ENCODE results near the gene ZNF625. TPM values are rescaled to one million over a fixed set of nuclear protein-coding genes. Genes with fewer than 3 reads are reported as not detected.
"Not testable (repeated sequence)": the region's sequence is repeated elsewhere in the genome, so short reads cannot be mapped to it uniquely, and the experiment has no call there.

Gene ZNF625
- total RNA-seq, 6 experiments from 2014 or later = 3.4 to 7.7 (median 4.6) TPM

- Mint-ChIP-seq H3K4me1 (ENCODE audit: low read depth) (peaks cover 6% of the 10 kb centered on the region; the same call in 1 of the 2 replicates), H3K36me3 (ENCODE audit: low read depth) (peaks cover 46% of the 10 kb centered on the region), H3K4me3 (peak overlapping the region; percentile 18; the same call in 1 of the 2 replicates), H3K27me3 (ENCODE audit: insufficient read depth) (no peaks in the 10 kb centered on the region), H3K9me3 (peaks cover 49% of the 10 kb centered on the region), H3K27ac (no peak overlapping the region)
- no peak for TF ChIP-seq CTCF (IDR thresholded peaks at IDR 0.05)
- no peak for DNase-seq
Measured at GRCh38 chr19:12111943-12112637, 44.4 kb downstream of the ZNF625 start.

GRCh38 chr19:12111176-12111575 lies 45.4 kb downstream of the ZNF625 start:
- H3K4me3 Mint-ChIP-seq = no peak overlapping the region
- H3K4me1 Mint-ChIP-seq (ENCODE audit: low read depth) = peaks cover 6% of the 10 kb centered on the region; the same call in 1 of the 2 replicates
- H3K36me3 Mint-ChIP-seq (ENCODE audit: low read depth) = peaks cover 42% of the 10 kb centered on the region
- no peak for TF ChIP-seq CTCF (IDR thresholded peaks at IDR 0.05)
- no peak for DNase-seq
- no peak overlapping the region for H3K27ac Mint-ChIP-seq
- H3K27me3 Mint-ChIP-seq (ENCODE audit: insufficient read depth) = no peaks in the 10 kb centered on the region
- H3K9me3 Mint-ChIP-seq = peaks cover 46% of the 10 kb centered on the region

GRCh38 chr19:12103909-12104308 lies 52.6 kb downstream of the ZNF625 start:
- H3K36me3 Mint-ChIP-seq (ENCODE audit: low read depth) = peaks cover 38% of the 10 kb centered on the region

GRCh38 chr19:12098040-12098439 lies 58.5 kb downstream of the ZNF625 start:
- H3K4me1 Mint-ChIP-seq (ENCODE audit: low read depth) = peaks cover 4% of the 10 kb centered on the region; the same call in 1 of the 2 replicates
- no peak for DNase-seq
- no peak overlapping the region for H3K27ac Mint-ChIP-seq
- TF ChIP-seq CTCF (IDR thresholded peaks at IDR 0.05) = no peak
- H3K36me3 Mint-ChIP-seq (ENCODE audit: low read depth) = peaks cover 43% of the 10 kb centered on the region
- H3K27me3 Mint-ChIP-seq (ENCODE audit: insufficient read depth) = no peaks in the 10 kb centered on the region; the same call in 1 of the 2 replicates
- H3K4me3 Mint-ChIP-seq = no peak overlapping the region
- peaks cover 30% of the 10 kb centered on the region for H3K9me3 Mint-ChIP-seq

More at GRCh38 chr19:12103909-12104308, 52.6 kb downstream of the ZNF625 start:
- not testable (repeated sequence) for H3K4me1 Mint-ChIP-seq (ENCODE audit: low read depth); H3K27ac Mint-ChIP-seq; H3K4me3 Mint-ChIP-seq; H3K27me3 Mint-ChIP-seq (ENCODE audit: insufficient read depth); DNase-seq
- peaks cover 23% of the 10 kb centered on the region for H3K9me3 Mint-ChIP-seq

- no peak overlapping the region for H3K27ac Mint-ChIP-seq
- no peak for DNase-seq
- H3K27me3 Mint-ChIP-seq (ENCODE audit: insufficient read depth) = no peaks in the 10 kb centered on the region; the same call in 1 of the 2 replicates
- H3K4me3 Mint-ChIP-seq = no peak overlapping the region
- H3K9me3 Mint-ChIP-seq = peaks cover 27% of the 10 kb centered on the region
- H3K36me3 Mint-ChIP-seq (ENCODE audit: low read depth) = peaks cover 27% of the 10 kb centered on the region
- TF ChIP-seq CTCF (IDR thresholded peaks at IDR 0.05) = no peak
- peaks cover 5% of the 10 kb centered on the region; the same call in 1 of the 2 replicates for H3K4me1 Mint-ChIP-seq (ENCODE audit: low read depth)
Measured at GRCh38 chr19:12095111-12095790, 61.3 kb downstream of the ZNF625 start.

Other genes with a start within 250 kb of the ZNF625 start
- 1 to 10 TPM; 4.6 to 6.0 (median 5.2) TPM for gene ZNF700, start 231.6 kb downstream of the ZNF625 start, total RNA-seq (2021; fragmentation: NEBNext Ultra II Directional; extraction: Animal tissue kit (Norgen Biotek cat#: 25700))
- 1 to 10 TPM in 4 of 6 experiments, under 1 TPM in 2; 0.85 to 1.7 (median 1.1) TPM for gene ZNF763, start 191.7 kb downstream of the ZNF625 start, total RNA-seq (2021; fragmentation: NEBNext Ultra II Directional; extraction: Animal tissue kit (Norgen Biotek cat#: 25700))
- 1 to 10 TPM; 3.2 to 4.1 (median 3.8) TPM for gene ZNF433, start 121.1 kb downstream of the ZNF625 start, total RNA-seq (2021; fragmentation: NEBNext Ultra II Directional; extraction: Animal tissue kit (Norgen Biotek cat#: 25700))
- under 1 TPM in 3 of 6 experiments, not detected in 3; 0.11 to 0.17 (median 0.17) TPM for gene ZNF878, start 103.8 kb downstream of the ZNF625 start, total RNA-seq (2021; fragmentation: NEBNext Ultra II Directional; extraction: Animal tissue kit (Norgen Biotek cat#: 25700))
- 1 to 10 TPM; 1.1 to 4.1 (median 1.3) TPM for gene ZNF844, start 92.0 kb downstream of the ZNF625 start, total RNA-seq (2021; fragmentation: NEBNext Ultra II Directional; extraction: Animal tissue kit (Norgen Biotek cat#: 25700))
- gene ZNF20, start 16.4 kb downstream of the ZNF625 start, total RNA-seq (2021; fragmentation: NEBNext Ultra II Directional; extraction: Animal tissue kit (Norgen Biotek cat#: 25700)) = 1 to 10 TPM; 3.3 to 6.3 (median 4.3) TPM
- 1 to 10 TPM; 2.3 to 6.9 (median 3.0) TPM for gene ZNF136, start 6.4 kb upstream of the ZNF625 start, total RNA-seq (2021; fragmentation: NEBNext Ultra II Directional; extraction: Animal tissue kit (Norgen Biotek cat#: 25700))
- gene ZNF44, start 138.1 kb upstream of the ZNF625 start, total RNA-seq (2021; fragmentation: NEBNext Ultra II Directional; extraction: Animal tissue kit (Norgen Biotek cat#: 25700)) = 1 to 10 TPM; 6.6 to 7.6 (median 7.3) TPM
- gene ZNF563, start 176.9 kb upstream of the ZNF625 start, total RNA-seq (2021; fragmentation: NEBNext Ultra II Directional; extraction: Animal tissue kit (Norgen Biotek cat#: 25700)) = 1 to 10 TPM; 1.5 to 2.1 (median 1.8) TPM
- 1 to 10 TPM; 2.1 to 3.1 (median 2.7) TPM for gene ZNF442, start 208.9 kb upstream of the ZNF625 start, total RNA-seq (2021; fragmentation: NEBNext Ultra II Directional; extraction: Animal tissue kit (Norgen Biotek cat#: 25700))
- gene ZNF799, start 244.5 kb upstream of the ZNF625 start, total RNA-seq (2021; fragmentation: NEBNext Ultra II Directional; extraction: Animal tissue kit (Norgen Biotek cat#: 25700)) = 1 to 10 TPM; 1.1 to 1.8 (median 1.5) TPM

Data from HFFc6 (cell line).